K562 (cell line): ENCODE data around the gene SUCO. TPM values are rescaled to one million over a fixed set of nuclear protein-coding genes. Genes with fewer than 3 reads are reported as not detected.

Experiments
- CBFA2T2 ChIP-seq: fragments of 450-650 bp; conservative IDR thresholded peaks from 2 replicates; pipeline ENCODE4 v1.6.1; 2017; ENCODE audit warnings: mild to moderate bottlenecking
- CBX1 ChIP-seq: sonication (generic); IDR thresholded peaks from 2 replicates; pipeline ENCODE4 v1.6.1; 2016; ENCODE audit warnings: antibody characterized with exemption, low read depth, mild to moderate bottlenecking
- CHCHD3 ChIP-seq: fragments of 250-450 bp; sonication (Bioruptor Pico); IDR thresholded peaks from 2 replicates; pipeline ENCODE4 v2.1.2; 2022; ENCODE audit warnings: mild to moderate bottlenecking
- EP300 ChIP-seq: IDR thresholded peaks from 2 replicates; pipeline ENCODE4 v1.6.1; 2012; ENCODE audit warnings: low read length, improper control_type of control experiment
- XRCC4 ChIP-seq: IDR thresholded peaks from one replicate; pipeline ENCODE4 v1.6.1; 2011; ENCODE audit not compliant: insufficient read depth, insufficient read length; ENCODE audit errors: extremely low read depth
- ZNF253 ChIP-seq: fragments of 250-450 bp; sonication (Bioruptor Pico); conservative IDR thresholded peaks from 2 replicates; pipeline ENCODE4 v1.6.1; 2021; ENCODE audit warnings: mild to moderate bottlenecking
- ZNF316 ChIP-seq: fragments of 450-650 bp; IDR thresholded peaks from 2 replicates; pipeline ENCODE4 v1.6.1; 2016
- polyA plus RNA-seq, 8 experiments: library from polyadenylated mRNA; depleted of rRNA in 4 of 8; stranded (reverse) in 5 of 8; unstranded in 3 of 8; fragments of >200 nt; fragmentation: Nextera tagmentation in 2 of 8; fragmentation: Illumina TruSeq in 1 of 8; extraction: Ambion mirVana in 2 of 8; extraction: Trizol in 1 of 8; gene quantifications; 2 replicates each; pipeline versions ENCODE4 v1.2.1 to v1.2.3, GENCODE V29; 2011 to 2014; ENCODE audit warnings: inconsistent platforms in 1 of 8, missing spikeins in 1 of 8
- total RNA-seq, 7 experiments: library from RNA; depleted of rRNA in 6 of 7; stranded (reverse); fragments of >200 nt in 6 of 7; fragmentation: Illumina TruSeq in 2 of 7; extraction: Trizol in 2 of 7; gene quantifications; 2 replicates each; pipeline versions ENCODE4 v1.2.1 to v1.2.3, GENCODE V29; 2011 to 2021; ENCODE audit warnings: low replicate concordance in 1 of 7
- TF ChIP-seq, protein P1 (sequence below): sonication (generic); formaldehyde crosslinking; IDR thresholded peaks from 2 replicates; pipeline ENCODE4 v1.8.1; 2023; ENCODE audit warnings: mild to moderate bottlenecking, missing genetic modification reagents
- TF ChIP-seq, protein P2 (sequence below), 2 experiments: fragments of 450-650 bp; IDR thresholded peaks; 2 replicates each; pipeline ENCODE4 v1.6.1; 2016; ENCODE audit warnings: mild to moderate bottlenecking in 2 of 2, borderline replicate concordance in 1 of 2, low read depth in 1 of 2, moderate library complexity in 1 of 2

The SUCO gene
- total and polyA plus RNA-seq, 9 of the 15 experiments (the other 6 are each of a cell fraction or from before 2014, with no cell fraction given), result 2.5 to 20.6 (median 14.3) TPM

DNA sequence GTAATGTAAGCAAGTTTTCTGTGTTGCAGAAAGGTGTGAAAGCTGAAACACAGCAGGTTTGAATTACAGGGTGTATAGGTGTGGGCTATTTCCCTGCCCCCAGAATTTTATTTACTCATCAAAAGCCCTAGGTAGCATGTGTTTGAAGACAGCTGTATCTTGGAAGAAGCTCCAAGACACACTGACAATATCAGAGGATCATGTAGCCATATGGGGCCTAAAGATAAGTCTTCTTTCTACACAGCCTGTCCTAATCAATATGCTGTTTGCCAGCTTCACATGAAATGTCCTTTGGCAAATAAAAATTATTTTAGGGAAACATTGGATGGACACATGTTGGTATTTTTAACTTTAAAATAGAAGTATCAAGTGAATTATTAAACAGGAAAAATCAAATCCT lies 17.5 kb upstream of the SUCO start (continued):
- TF ChIP-seq, protein P1, sequence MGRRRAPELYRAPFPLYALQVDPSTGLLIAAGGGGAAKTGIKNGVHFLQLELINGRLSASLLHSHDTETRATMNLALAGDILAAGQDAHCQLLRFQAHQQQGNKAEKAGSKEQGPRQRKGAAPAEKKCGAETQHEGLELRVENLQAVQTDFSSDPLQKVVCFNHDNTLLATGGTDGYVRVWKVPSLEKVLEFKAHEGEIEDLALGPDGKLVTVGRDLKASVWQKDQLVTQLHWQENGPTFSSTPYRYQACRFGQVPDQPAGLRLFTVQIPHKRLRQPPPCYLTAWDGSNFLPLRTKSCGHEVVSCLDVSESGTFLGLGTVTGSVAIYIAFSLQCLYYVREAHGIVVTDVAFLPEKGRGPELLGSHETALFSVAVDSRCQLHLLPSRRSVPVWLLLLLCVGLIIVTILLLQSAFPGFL (CRISPR knock-in tag), result no peak
- TF ChIP-seq ZNF253 (CRISPR knock-in tag) (no peak), ZNF316 (0 out of 2 replicates have a peak, but pooled peaks have one; percentile 37), XRCC4 (no peak), CBX1 (no peak), CHCHD3 (CRISPR knock-in tag) (no peak), CBFA2T2 (0 out of 2 replicates have a peak, but pooled peaks have one; percentile 14), EP300 (no peak)
- TF ChIP-seq, protein P2, sequence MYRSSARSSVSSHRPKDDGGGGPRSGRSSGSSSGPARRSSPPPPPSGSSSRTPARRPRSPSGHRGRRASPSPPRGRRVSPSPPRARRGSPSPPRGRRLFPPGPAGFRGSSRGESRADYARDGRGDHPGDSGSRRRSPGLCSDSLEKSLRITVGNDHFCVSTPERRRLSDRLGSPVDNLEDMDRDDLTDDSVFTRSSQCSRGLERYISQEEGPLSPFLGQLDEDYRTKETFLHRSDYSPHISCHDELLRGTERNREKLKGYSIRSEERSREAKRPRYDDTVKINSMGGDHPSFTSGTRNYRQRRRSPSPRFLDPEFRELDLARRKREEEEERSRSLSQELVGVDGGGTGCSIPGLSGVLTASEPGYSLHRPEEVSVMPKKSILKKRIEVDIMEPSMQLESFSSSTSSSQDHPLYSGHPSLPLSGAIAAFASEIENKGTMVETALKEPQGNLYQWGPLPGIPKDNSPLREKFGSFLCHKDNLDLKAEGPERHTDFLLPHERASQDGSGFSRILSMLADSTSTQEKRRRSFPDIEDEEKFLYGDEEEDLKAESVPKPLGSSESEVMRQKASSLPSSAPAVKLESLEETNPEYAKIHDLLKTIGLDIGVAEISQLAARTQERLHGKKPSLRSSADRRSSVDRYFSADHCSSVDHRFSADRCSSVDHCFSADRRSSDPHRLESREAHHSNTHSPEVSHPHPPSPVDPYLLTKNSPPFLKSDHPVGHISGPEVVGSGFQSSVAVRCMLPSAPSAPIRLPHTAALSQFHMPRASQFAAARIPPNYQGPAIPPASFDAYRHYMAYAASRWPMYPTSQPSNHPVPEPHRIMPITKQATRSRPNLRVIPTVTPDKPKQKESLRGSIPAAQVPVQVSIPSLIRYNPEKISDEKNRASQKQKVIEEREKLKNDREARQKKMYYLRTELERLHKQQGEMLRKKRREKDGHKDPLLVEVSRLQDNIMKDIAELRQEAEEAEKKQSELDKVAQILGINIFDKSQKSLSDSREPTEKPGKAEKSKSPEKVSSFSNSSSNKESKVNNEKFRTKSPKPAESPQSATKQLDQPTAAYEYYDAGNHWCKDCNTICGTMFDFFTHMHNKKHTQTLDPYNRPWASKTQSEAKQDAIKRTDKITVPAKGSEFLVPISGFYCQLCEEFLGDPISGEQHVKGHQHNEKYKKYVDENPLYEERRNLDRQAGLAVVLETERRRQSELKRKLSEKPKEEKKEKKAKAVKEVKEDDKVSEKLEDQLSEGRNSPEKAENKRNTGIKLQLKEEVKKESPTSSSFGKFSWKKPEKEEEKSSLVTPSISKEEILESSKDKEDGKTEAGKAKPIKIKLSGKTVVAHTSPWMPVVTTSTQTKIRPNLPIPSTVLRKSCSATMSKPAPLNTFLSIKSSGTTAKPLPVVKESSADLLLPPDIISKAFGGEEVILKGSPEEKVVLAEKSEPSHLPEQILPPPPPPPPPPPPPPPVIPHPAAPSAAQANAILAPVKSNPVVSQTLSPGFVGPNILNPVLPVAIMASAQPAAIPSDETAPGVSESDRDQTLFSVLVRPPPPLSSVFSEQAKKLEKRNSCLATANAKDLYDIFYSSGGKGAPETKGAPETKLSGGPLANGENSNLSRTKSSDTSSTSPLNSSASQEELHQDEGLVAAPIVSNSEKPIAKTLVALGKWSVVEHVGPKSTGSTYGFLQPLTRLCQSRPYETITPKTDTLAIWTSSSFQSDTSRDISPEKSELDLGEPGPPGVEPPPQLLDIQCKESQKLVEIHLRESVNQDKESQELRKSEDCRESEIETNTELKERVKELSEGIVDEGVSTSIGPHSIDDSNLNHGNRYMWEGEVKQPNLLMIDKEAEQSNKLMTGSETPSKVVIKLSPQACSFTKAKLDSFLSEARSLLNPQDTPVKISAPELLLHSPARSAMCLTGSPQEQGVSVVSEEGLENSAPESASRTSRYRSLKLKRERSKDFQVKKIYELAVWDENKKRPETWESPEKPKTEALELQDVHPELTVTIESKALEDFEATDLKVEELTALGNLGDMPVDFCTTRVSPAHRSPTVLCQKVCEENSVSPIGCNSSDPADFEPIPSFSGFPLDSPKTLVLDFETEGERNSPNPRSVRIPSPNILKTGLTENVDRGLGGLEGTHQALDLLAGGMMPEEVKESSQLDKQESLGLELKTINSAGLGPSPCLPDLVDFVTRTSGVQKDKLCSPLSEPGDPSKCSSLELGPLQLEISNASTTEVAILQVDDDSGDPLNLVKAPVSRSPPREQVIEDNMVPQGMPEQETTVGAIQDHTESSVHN (IDR thresholded peaks at IDR 0.05; ENCODE audit: borderline replicate concordance in 1 of 2, low read depth in 1 of 2), result no peak
- TF ChIP-seq, all 486 proteins: peak for 6
